Measurements from ENCODE around the gene JKAMP.

The JKAMP gene

GRCh38 chr14:59543873-59544272 lies 59.6 kb downstream of the JKAMP start:
- DNase-seq = no peak

- DNase-seq = no peak
Measured at GRCh38 chr14:59547310-59547709, 63.0 kb downstream of the JKAMP start.
